ENCODE data around the gene EHMT1. TPM values are rescaled to one million over a fixed set of nuclear protein-coding genes. Genes with fewer than 3 reads are reported as not detected.

The EHMT1 gene
- polyA plus RNA-seq, 1 of the 3 experiments (the other 2 are of a cell fraction), result 39.5 TPM

DNA sequence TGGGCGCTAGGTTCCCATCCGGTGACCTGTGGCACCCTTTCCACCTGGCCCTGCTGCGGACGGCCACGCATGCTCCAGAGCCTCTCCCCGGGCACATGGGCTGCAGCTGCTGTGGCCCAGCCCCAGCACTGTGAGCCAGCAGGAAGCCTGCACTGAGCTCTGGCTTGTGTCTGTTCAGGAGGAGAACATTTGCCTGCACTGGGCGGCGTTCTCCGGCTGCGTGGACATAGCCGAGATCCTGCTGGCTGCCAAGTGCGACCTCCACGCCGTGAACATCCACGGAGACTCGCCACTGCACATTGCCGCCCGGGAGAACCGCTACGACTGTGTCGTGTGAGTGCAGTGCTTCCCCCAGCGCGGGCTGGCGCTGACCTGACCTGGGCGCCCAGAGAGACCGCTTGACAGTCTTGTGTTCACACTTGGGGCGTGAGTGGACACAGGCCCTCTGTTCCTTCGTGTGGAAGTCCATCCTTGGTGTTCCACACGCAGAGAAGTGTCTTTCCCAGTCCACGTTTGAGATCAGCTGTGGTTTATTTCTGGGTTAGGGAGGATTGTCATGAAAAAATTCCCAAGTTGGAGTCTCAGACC, 192.6 kb downstream of the EHMT1 start (continued):
- TF ChIP-seq, protein P1, sequence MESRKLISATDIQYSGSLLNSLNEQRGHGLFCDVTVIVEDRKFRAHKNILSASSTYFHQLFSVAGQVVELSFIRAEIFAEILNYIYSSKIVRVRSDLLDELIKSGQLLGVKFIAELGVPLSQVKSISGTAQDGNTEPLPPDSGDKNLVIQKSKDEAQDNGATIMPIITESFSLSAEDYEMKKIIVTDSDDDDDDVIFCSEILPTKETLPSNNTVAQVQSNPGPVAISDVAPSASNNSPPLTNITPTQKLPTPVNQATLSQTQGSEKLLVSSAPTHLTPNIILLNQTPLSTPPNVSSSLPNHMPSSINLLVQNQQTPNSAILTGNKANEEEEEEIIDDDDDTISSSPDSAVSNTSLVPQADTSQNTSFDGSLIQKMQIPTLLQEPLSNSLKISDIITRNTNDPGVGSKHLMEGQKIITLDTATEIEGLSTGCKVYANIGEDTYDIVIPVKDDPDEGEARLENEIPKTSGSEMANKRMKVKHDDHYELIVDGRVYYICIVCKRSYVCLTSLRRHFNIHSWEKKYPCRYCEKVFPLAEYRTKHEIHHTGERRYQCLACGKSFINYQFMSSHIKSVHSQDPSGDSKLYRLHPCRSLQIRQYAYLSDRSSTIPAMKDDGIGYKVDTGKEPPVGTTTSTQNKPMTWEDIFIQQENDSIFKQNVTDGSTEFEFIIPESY (IDR thresholded peaks at IDR 0.05; ENCODE audit: borderline replicate concordance, low read depth), result no peak
- TF ChIP-seq TAF1 (IDR thresholded peaks at IDR 0.05; ENCODE audit: borderline replicate concordance, low read depth, low read length), result no peak
- TF ChIP-seq FOXM1 (IDR thresholded peaks at IDR 0.05; ENCODE audit: low read depth), result no peak
- no peak for TF ChIP-seq RAD21 (IDR thresholded peaks at IDR 0.05; ENCODE audit: low read length)
- TF ChIP-seq POLR2AphosphoS5 (IDR thresholded peaks at IDR 0.05; ENCODE audit: low read depth, low read length), result no peak
- TF ChIP-seq EZH2phosphoT487 (IDR thresholded peaks at IDR 0.05; ENCODE audit: borderline replicate concordance, low read depth), result no peak
- TF ChIP-seq CHD2 (IDR thresholded peaks at IDR 0.05; ENCODE audit: low read length, partially characterized antibody), result no peak
- TF ChIP-seq, protein P2, sequence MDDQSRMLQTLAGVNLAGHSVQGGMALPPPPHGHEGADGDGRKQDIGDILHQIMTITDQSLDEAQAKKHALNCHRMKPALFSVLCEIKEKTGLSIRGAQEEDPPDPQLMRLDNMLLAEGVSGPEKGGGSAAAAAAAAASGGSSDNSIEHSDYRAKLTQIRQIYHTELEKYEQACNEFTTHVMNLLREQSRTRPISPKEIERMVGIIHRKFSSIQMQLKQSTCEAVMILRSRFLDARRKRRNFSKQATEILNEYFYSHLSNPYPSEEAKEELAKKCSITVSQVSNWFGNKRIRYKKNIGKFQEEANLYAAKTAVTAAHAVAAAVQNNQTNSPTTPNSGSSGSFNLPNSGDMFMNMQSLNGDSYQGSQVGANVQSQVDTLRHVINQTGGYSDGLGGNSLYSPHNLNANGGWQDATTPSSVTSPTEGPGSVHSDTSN (IDR thresholded peaks at IDR 0.05), result no peak

DNA sequence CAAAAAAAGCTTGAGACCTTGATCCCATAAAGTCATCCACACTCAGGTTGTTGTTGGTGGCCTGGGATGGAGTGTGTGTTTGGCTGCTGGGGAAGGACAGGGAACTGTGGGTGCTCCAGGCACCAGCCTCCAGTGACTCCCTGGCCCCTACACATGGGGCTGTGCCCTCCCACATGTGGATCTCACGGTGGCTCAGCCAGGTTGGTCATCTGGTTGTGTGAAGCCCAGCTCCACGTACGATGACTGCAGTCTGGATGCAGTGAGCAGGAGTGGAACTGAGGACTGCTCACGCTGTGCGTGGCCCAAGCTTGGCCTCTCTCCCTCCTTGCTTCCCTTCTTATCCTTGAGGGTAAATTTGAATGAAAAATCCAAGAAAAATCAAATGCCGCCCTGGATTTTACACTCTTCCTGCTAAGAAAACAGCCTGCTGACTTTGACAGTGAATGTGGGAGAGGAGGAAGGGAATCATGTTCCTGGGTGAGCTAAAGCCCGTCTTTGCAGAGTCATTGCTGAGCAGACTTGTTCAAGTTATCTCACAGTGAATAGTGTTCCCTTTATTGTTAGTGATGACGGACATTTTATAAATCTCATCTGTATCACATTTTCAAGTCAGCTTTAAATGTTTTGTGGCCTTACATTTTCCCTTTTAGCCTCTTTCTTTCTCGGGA, 193.7 kb downstream of the EHMT1 start:
- CTCF ChIA-PET, result no interaction called here
- TF ChIP-seq FOXJ3 (CRISPR knock-in tag; IDR thresholded peaks at IDR 0.05), result no peak
- no peak for TF ChIP-seq GABPA (IDR thresholded peaks at IDR 0.05; ENCODE audit: low read depth)
- no peak for TF ChIP-seq NFIC (IDR thresholded peaks at IDR 0.05; ENCODE audit: borderline replicate concordance)
- TF ChIP-seq ELF1 (IDR thresholded peaks at IDR 0.05), result no peak
- no peak for TF ChIP-seq RAD21 (IDR thresholded peaks at IDR 0.05; ENCODE audit: low read length)
- TF ChIP-seq, protein P2 (IDR thresholded peaks at IDR 0.05), result no peak
- TF ChIP-seq, protein P3, sequence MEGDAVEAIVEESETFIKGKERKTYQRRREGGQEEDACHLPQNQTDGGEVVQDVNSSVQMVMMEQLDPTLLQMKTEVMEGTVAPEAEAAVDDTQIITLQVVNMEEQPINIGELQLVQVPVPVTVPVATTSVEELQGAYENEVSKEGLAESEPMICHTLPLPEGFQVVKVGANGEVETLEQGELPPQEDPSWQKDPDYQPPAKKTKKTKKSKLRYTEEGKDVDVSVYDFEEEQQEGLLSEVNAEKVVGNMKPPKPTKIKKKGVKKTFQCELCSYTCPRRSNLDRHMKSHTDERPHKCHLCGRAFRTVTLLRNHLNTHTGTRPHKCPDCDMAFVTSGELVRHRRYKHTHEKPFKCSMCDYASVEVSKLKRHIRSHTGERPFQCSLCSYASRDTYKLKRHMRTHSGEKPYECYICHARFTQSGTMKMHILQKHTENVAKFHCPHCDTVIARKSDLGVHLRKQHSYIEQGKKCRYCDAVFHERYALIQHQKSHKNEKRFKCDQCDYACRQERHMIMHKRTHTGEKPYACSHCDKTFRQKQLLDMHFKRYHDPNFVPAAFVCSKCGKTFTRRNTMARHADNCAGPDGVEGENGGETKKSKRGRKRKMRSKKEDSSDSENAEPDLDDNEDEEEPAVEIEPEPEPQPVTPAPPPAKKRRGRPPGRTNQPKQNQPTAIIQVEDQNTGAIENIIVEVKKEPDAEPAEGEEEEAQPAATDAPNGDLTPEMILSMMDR (IDR thresholded peaks at IDR 0.05), result no peak
- TF ChIP-seq MEF2A (IDR thresholded peaks at IDR 0.05; ENCODE audit: borderline replicate concordance, low read depth), result no peak
- no peak for TF ChIP-seq EZH2phosphoT487 (IDR thresholded peaks at IDR 0.05; ENCODE audit: borderline replicate concordance, low read depth)
- no peak for TF ChIP-seq TEAD4 (IDR thresholded peaks at IDR 0.05; ENCODE audit: borderline replicate concordance, insufficient read depth)

More for the DNA sequence above, 193.7 kb downstream of the EHMT1 start:
- Histone ChIP-seq H3K4me3 (ENCODE audit: low read depth in 2 of 2, low read length in 1 of 2) (no peak overlapping the region), H3K27me3 (ENCODE audit: insufficient read depth) (no peaks in the 10 kb centered on the region), H3K79me2 (ENCODE audit: insufficient read depth) (no peaks in the 10 kb centered on the region), H2AFZ (ENCODE audit: low read depth) (no peak overlapping the region), H4K20me1 (ENCODE audit: insufficient read depth) (no peaks in the 10 kb centered on the region), H3K4me1 (ENCODE audit: control insufficient read depth in 1 of 2, insufficient read depth in 2 of 2, low read depth in 1 of 2, low read length in 1 of 2) (no peaks in the 10 kb centered on the region; a peak in 1 of 4 replicates), H3K4me2 (no peak overlapping the region), H3K9ac (no peak overlapping the region), H3K27ac (ENCODE audit: low read depth in 2 of 2, low read length in 1 of 2) (no peak overlapping the region; a peak in 1 of 4 replicates), H3K36me3 (replicated peaks in 1 of 2; ENCODE audit: control insufficient read depth in 1 of 2, insufficient read depth in 2 of 2, low read length in 1 of 2) (peaks cover 22 to 68% of the 10 kb centered on the region in 2 experiments), H3F3A (replicated peaks; ENCODE audit: insufficient read depth) (no peaks in the 10 kb centered on the region), H3K9me3 (no peaks in the 10 kb centered on the region), H3K9me2 (no peaks in the 10 kb centered on the region)
- WGBS (ENCODE audit: low lambda C conversion rate), result 94% methylated on average over 8 of the region's 9 CpGs
- no peak for DNase-seq
- POLR2A ChIA-PET, result no interaction called here
